ENCODE results near the gene SFXN3.
"Not testable (repeated sequence)": the region's sequence is repeated elsewhere in the genome, so short reads cannot be mapped to it uniquely, and the experiment has no call there.

Gene SFXN3

DNA sequence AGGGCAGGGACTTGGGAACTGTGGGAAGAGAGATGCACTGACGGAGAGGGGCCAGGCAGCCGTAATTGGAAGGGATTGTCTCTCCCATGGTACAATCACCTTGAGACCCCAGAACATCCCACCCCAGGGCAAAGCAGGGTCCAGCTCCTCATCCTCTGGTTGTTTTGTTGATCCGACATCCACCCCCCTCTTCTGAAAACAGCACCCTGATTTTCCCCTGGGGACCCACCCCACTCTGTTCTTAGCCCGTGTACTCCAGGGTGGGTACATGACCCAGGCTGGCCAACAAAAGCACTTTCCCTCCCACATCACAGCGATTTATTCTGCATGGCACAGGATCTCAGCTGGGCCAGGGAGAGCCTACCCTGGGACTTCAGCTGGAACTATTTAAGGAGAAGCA, 14.2 kb upstream of the SFXN3 start:
- DNase-seq: no peak

DNA sequence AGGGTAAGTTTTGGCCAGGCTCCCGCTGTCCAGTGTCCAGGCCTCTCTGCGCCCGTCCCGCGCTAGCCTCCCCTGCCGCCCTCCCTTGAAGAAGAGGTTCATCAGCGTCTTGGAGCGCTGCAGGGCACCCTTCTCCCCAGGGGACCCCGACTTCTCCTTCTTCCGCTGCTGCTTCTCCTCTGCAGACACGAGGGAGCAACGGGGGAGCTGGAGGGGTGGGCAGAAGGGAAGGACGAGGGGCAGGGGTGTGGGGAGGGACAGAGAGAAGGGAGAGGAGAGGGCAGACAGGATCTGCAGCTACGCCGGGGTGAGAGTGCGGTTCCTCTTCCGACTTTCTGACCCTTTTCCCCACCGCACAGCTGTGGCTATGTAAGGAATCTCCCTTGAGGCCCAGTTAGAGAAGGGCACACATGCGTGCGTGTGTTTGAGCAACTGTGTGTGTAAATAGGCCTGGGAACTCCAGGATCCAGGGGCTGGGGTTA, 12.9 kb upstream of the SFXN3 start:
- no peak for DNase-seq

- peak; percentile 79 for DNase-seq
These were observed 12.2 kb upstream of the SFXN3 start for GRCh38 chr10:101018600-101019439.

- DNase-seq: no peak
These were observed 11.7 kb upstream of the SFXN3 start for GRCh38 chr10:101019440-101019703.

DNA sequence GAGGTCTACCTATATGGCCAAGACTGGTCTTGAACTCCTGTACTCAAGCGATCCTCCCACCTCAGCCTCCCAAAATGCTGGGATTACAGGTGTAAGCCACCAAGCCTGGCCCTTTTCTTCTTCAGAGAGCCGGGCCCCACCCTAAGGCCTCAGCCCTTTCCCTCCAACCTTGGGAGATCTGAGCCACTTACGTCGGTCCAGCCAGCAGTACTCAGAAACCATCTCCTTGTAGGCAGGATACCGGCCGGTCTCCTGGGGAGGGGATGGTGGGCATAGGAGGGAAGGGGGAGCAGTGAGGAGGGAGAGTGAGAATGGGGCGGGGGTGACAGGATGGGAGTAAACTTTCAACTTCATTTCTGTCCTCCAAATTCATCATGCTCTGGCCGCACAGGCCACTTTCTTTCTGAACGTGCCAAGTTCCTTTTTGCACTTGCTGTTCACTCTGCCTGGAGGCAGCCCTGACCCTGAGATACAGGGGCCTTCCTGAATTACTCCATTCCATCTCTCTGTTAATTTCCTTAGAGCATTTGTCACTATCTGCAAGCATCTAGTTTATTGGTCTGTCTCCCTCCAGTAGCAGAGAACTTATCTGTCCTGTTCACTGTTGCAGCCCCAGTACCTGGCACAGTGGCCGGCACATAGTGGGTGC, 10.5 kb upstream of the SFXN3 start:
- DNase-seq: no peak

- no peak for DNase-seq
These were observed 9.8 kb upstream of the SFXN3 start for GRCh38 chr10:101021239-101021638.

DNA sequence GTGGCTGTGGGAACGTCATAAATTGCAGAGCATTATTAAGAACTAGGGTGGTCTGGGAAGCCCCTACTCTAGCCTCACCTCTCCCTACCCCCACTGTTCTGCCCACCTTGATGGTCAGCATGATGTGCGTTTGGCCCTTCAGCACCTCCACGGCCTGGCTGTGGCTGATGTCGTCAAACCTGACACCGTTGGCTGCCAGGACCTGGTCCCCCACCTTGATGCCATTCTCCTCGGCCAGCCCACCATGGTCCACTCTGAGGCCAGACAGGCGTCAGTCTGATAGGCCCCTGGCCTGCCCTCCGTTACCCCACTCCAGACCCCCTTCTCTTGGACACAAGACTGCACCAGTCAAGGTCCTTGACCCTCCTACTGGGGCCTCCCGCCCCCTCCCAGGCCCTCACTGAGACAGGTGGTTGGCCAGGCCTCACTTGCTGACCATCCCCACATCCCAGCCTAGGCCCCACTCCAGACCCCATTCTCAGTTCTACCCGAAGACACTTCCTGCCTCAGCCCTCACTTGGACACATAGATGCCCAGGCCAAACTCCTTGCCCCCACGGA, 9.3 kb upstream of the SFXN3 start:
- DNase-seq: no peak

- DNase-seq: no peak
These were observed 7.9 kb upstream of the SFXN3 start for GRCh38 chr10:101022967-101023705.

- no peak for DNase-seq
These were observed 3.8 kb upstream of the SFXN3 start for GRCh38 chr10:101027106-101027720.

- DNase-seq: no peak
These were observed 2.3 kb upstream of the SFXN3 start for GRCh38 chr10:101028446-101029337.

GRCh38 chr10:101029520-101030295, 1.3 kb upstream of the SFXN3 start:
- DNase-seq: no peak

GRCh38 chr10:101030496-101031127, 422 bp upstream of the SFXN3 start:
- no peak for DNase-seq

DNA sequence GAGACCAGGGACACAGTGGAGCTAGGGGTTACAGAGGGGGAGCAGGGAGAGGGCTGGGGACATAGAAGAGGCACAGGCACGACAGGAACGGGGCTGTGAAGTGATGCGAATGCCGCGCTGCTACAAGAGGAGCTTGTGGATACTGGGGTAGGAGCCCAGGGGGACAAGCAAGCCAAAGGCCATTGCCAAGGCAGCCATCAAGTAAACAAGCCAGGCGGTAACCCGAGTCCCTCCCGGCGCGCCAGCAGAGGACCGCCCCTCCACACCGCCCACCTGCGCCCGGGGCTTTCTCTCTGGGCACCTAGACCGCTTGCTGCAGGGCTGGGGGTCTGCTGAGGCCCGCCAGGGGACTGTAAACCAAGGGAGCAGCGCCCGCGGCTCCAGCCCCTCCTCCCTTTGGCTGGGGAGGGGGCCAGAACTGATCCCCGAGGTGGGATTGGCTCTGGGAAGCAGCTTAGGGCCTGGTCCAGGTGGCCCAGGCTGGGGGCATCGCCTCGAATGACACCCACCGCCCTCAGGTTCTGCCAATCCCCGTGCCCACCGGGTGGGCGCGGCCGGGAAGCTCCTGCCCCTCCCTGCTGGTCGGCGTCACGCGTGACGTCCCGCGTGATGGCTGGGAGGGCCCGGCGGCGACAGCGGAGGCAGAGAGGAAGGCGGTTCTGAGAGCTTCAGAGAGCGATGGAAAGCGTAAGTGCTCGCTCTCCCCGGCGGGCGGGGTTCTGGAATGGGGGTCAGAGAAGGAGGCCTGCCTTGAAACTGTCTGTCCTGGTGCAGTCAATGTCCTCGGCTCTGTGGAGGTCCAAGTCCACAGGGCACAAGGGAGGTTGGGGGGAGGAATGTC, 982 bp downstream of the SFXN3 start:
- peak; percentile 79 for DNase-seq

- peak; percentile 65 for DNase-seq
These were observed 1.7 kb downstream of the SFXN3 start for GRCh38 chr10:101032637-101033224.

GRCh38 chr10:101033276-101033675, 2.2 kb downstream of the SFXN3 start:
- no peak for DNase-seq

DNA sequence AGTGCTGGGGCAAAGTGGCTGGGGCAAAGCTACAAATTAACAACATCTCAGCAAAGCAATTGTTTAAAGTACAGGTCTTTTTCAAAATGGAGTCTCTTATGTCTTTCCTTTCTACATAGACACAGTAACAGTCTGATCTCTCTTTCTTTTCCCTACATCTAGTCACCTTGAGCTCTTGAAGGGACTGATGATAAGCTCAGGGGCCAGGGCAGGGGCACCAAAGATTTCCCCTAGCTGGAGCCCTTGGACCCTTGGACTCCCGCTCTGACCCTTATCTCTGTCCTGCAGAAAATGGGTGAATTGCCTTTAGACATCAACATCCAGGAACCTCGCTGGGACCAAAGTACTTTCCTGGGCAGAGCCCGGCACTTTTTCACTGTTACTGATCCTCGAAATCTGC, 3.4 kb downstream of the SFXN3 start:
- DNase-seq: not testable (repeated sequence)

GRCh38 chr10:101035314-101035713, 4.3 kb downstream of the SFXN3 start:
- no peak for DNase-seq

- no peak for DNase-seq
These were observed 5.1 kb downstream of the SFXN3 start for GRCh38 chr10:101035916-101036702.
